NCI-H2196 (cell line): Measurements from ENCODE around the gene MAB21L4.

Experiments used
- DNase-seq: peaks from one replicate; lab custom pipeline; 2025; ENCODE audit not compliant: unreplicated experiment; lab: John Stamatoyannopoulos, UW

MAB21L4 gene

DNA sequence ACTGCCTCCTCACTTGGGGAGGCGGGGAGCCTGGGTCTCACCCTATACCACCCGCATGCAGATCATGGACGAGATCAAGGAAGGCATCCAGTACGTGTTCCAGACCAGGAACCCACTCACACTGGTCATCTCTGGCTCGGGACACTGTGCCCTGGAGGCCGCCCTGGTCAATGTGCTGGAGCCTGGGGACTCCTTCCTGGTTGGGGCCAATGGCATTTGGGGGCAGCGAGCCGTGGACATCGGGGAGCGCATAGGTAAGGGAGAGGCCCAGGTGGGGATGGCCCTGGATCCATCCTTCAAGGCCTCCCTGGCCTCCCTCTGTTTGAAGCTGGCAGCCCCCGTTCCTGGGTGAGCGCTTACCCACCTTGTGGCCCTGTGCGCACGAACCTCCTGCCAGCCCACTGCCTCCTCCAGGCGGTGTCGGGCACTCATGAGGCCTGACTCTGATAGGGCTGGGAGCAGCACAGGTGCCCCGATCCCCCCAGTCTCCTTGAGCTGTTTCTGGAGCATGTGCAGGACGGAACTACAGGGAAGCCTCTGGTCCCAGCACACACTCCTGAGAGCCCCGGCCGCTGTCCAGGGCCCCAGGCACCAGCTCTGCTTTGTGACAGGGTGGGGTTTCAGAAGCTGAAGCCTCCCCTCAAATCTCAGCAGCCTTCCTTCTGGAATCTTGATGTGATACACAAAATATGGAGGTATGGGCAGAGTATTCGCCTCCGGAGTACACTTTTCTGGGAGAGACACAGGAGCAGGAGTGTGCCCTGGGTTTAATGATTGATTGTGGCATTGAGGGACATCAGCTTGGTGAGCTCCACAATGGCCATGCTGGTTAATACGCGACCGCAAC, 26.6 kb downstream of the MAB21L4 start:
- DNase-seq: no peak

DNA sequence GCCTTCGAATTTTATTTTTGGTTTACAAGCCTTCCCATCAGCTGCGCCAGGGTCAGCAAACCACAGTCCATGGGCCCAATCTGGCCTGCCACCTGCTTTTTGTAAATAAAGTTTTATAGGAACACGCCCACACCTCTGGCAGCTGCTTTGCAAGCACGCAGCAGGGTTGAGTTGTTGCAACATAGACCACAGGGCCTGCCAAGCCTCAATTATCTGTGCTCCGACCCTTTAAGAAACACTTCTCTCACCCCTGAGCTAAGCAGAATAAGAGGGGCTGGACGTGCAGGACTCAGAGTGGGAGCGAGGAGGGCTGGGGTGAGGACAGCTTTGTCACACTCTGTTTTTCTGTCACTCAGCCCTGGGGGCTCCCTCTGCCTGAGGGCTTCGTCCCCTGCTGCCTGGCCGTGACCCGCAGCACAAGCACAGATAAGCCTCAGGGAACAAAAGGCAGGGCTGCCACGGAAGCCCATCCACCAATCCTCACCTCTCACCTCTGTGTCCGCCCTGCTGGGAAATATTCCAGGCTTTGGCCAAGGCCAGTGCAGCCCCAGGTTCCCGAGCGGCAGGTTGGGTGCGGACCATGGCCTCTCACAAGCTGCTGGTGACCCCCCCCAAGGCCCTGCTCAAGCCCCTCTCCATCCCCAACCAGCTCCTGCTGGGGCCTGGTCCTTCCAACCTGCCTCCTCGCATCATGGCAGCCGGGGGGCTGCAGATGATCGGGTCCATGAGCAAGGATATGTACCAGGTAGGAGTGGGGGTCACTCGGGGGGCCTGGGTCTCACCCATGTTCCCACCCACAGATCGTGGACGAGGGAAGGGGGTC, 27.5 kb downstream of the MAB21L4 start, which contains the start of gene AGXT:
Gene AGXT, plus strand, starts transcription at position 539 of the 823 bp plus-strand sequence. Its CDS starts 42 bp downstream, at position 581.
- peak; percentile 55 for DNase-seq

DNA sequence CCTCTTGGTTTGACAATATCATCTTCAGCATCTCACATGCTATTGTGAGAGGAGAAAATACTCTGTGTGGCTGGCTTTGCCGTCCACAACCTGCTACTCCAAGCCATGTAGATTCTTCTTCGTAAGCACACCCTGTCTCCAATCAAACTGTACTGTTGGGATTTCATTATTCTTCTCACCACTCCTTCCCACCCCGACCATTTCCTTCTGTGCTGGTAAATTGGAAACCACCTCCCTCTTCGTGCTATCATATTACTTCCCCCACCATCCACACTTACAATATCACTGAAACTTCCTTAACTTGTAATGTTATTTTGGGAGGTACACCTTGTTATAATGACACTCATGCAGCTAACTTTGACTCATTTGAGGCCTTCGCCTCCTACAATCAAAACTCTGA, 30.6 kb downstream of the MAB21L4 start:
- no peak for DNase-seq

DNA sequence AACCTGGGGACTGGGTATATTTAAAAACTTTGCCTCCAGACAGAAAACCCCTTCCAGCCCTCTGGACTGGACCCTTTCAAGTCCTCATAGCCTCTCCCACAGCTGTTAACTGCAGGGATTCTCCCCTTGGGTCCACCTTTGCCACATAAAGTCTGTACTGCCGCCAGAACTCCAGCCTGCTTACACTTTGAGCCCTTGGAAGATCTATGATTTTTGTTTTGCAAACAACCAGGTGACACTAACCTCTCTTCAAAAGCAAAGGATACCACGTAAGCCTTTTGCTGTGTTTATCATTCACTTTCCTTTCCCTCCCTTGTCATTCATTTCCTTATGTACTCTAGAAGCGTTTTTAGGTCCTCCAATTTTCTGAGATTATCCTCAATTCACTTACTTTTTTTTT, 31.5 kb downstream of the MAB21L4 start:
- no peak for DNase-seq

DNA sequence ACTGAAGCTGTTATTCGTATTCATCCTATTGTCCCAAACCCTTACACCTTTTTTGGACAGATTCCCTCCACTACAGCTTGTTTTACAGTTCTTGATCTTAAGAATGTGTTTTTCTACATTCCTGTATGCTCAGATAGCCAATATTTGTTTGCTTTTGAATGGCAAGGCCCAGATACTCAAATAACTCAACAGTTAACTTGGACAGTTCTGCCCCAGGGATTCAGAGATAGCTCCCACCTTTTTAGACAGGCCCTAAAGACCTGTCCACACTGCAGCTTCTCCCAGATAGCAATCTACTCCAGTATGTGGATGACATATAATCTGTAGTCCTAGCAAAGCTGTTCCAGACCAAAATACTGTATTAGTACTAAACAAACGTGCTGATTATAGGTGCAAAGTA, 34.4 kb downstream of the MAB21L4 start:
- DNase-seq: no peak

DNA sequence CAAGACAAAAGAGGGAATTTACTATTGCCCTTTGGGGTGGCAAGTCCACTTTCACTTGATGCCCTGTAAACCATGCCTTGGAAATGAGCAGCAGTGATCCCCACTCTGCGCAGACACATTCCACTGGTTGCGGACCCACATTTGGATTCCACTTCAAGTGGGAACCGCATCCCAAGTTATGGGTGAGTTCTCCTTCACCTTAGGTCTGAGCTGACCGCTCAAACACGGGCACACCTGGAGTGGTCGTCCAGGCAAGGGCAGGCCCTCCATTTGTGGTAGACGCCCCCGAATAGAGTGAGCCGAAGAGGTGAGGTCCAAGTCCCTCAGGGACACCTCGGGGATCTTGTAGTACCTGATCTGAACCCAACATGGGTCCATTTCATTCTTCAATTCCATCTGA, 37.1 kb downstream of the MAB21L4 start:
- no peak for DNase-seq

DNA sequence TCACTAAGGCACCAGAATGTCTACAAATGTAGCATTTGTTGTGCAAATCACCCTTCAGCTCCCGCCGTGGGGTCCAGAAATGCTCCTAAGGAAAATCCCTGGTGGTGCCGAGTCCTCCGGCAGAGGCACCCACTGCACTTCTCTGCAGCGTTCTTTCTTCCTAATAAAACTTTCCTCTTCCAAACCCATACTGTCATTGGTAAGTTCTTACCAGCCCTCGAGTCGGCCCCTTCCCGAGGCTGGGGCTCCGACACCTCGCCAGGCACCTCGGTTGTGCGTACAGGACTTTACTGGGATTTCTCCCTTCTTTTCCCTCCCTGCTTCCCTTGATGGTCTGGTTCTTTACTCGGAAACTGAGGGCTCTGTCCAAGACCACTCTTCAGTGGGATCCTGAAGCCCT, 37.6 kb downstream of the MAB21L4 start:
- DNase-seq: no peak

DNA sequence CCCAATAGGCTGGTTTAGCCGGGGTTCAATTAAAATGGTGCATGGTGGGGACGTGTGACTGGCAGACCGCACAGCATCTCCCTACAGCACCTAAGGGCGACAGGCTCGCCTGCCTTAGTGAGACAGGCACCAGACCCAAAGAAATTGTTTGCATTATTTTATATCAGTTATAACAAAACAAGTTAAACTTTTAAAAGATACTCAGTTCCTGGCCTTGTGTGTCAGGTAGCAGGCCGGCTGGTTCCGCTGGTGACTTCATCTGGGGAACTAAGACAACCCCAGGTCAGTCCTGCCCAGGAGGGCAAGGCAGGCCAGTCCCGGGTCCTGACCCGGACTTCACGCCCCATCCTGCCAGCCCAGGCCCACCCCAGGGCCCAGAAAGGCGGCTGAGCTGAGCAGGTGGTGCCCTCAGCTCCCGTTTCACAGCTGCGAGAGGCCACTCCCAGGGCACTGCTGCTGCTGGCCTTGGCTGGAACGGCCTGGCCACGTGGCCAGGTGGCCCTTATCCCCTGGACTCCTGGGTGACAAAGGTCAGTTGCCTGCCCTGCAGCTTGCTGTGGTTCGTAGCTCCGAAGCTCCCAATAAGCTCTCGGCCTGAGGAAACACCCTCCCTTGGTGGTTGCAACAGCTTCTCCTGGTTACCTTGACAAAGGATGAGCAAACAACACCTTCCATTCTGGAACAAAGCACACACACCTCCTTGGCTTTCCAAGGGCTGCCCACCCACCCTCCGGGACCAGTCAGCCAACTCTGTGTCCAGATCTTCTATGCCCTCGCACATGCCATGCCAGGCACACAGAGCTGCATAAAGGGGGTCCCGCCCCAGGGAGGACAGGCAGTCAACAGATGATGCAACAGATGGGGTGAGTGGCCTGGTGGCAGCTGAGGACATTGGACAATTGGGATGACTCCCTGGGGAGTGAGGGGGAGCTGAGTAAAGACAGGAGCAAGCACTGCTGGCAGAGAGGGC, 38.6 kb downstream of the MAB21L4 start:
- DNase-seq: peak; percentile 67

DNA sequence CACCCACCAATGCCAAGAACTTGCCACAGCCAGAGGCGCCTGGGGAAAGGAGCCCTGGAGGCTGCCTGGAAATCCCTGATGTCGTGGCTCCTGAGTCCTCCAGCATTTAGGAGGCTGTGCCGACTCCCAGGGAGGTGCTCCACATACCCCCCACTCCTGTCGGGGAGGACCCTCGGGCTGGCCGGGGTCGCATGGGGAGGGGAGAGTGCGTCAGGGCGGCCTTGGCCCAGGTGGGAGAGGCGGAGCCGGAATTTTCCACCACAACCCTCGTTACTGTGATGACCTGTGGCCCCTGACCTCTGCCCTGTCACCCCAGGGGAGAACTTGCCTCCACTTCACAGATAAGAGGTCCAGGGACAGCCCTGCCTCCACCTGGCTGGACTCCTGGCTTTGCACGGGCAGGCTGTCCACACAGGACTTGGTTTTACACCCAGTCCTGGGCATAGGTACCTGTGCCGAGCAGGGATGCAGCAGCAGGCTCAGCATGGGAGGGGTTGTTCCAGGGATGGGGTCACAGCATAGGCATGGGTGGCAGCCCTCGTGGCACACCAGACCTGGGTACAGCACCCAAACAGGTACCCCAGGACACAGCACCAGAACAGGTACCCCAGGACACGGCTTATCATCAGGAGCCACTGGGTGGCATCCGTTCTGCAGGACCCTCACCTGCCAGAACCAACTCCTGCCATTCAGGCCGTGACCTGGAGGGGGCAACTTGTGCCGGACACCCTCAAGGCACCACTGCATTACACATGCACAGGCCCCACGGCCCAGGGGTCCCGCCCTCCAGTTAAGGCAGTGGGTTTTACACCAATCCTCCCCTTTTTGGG, 39.6 kb downstream of the MAB21L4 start:
- no peak for DNase-seq

DNA sequence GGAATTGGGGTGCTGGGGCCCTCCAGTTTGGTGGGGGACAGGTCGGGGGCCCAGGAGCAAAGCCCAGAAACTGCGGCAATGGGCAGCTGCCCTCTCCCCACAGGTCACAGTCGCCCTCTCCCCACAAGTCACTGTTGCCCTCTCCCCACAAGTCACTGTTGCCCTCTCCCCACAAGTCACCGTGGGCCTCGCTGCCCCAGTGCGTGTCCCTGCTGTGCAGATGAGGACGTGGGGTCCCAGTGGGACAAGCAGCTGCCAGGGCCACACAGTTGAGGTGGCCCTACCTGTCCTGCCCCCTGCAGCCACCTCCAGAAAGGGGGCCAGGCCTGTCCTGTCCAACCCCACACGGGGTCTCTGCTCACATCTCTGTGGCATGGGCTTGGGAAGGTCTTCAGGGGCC, 40.3 kb downstream of the MAB21L4 start:
- DNase-seq: no peak

DNA sequence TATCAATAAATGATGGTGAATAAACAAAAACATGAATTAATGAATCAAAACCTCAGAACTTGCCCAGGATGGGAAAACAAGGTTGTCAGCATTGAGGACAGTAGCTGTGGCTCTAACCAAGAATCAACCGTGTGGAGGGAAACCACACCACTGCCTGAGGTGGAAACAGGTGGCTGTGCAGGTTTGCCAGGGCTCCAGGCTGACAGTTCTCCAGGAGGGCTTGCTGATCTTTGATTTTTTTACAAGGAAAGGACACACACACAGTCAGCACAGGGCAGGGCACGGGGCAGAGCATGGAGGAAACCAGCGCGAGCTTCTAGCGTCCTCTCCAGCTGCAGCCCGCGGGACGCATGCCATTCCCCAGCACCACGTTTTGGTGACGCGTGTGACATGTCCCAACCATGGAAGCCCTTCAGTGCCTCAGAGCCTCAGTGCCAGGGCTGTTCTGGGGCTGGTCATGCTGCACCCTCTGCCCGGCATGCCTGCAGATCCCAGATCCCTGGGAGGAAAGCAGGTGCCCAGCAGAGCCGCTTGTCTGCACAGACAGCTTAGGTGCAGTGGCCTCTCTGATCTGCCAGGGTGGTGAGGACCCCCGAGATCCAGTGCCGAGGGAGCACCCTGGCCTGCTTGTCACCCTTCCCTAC, 43.2 kb downstream of the MAB21L4 start:
- no peak for DNase-seq

DNA sequence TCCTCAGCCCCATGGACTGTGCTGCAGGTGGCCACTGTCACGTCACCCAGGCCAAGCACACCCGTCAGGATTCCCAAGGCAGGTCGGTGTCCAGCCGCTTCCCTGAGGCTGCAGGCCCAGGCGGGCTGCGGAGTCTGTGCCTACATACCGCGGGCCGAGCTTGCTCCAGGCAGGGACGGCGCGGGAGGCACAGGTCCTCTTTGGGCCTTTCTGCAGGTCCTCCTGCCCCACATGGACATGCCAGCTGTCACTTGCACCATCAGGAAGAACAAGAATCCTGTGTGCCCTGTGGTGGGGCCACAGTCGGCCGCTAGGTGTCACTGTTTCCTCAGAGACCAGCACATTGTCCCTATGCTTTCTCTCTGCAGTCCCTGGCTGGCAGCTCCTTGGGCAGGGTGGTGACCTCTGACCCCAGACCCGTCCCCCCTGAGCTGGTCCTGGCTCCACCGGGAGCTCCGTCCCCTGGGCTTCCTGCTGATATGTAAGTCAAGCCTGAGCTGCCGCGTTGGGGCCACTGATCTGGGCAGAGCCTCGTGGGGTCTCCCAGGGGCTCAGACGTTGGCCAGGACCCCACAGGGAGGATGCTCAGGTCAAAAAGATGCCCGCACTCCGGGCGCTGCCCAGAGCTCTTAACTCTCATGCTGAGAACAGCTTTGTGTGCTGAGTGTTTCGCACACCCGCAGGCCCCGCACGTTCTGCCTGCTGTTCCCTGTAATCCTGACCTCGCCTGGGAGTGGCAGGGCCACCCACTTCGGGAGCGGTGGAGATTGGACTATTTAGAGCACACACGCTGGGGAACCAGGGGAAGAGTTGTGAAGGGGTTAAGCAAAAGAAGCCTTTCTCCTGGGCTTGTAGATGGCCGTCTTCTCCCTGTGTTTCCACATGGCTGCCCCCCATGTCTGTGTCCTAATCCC, 44.6 kb downstream of the MAB21L4 start:
- peak; percentile 86 for DNase-seq

DNA sequence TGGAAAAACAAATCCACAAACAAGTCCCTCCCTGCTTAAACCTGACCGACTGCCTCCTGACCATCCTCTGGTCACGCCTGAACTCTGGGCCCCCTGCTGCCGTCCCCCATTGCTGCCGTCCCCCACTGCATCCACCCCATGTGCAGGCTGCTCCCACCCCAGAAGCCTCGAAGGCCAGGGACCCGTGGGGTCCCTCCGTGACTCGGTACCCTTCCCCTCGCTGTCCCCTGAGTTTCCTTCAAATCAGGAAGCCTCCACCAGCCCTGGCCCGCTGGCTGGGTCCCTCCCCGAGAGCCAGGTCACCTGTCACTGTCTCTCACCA, 45.2 kb downstream of the MAB21L4 start:
- no peak for DNase-seq

DNA sequence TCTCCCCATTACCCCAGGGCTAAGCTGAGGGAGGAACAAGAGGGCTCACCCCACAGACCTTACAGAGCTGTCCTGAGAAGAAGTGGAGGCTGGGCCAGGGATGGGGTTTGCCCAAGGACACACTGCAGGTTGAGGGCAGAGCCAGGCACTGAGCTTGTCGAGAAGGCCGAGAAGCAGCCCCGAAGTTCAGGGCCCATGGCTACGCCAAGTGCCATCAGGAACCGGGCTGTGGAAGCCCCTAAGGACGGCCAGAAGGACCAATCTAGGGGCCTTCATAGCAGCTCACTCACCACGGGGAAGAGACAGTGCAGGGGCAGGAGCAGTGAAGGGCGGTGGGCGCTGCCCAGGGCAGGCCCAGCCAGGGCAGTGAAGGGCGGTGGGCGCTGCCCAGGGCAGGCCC, 45.9 kb downstream of the MAB21L4 start:
- DNase-seq: no peak

DNA sequence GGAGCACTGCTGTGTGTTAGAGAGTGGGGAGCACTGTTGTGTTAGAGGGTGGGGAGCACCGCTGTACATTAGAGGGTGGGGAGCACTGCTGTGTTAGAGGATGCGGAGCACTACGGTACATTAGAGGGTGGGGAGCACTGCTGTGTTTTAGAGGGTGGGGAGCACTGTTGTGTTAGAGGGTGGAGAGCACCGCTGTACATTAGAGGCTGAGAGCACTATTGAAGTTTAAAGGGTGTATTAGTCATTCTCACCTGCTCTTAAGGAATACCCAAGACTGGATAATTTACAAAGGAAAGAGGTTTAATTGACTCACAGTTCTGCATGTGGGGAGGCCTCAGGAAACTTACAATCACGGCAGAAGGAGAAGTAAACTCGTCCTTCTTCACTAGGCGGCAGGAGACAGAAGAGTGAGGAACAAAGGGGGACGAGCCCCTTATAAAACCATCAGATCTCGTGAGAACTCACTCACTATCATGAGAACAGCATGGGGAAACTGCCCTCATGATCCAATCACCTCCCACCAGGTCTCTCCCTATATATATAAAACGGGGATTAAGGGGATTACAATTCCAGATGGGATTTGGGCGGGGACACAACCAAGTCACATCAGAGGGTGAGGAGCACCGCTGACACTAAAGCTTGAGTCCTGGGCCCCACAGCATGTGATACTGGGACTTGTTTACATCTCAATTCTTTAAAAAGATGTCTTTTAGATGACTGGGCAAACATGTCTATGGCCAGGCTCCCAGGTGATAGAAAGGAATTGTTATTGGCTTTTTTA, 46.9 kb downstream of the MAB21L4 start:
- DNase-seq: no peak

DNA sequence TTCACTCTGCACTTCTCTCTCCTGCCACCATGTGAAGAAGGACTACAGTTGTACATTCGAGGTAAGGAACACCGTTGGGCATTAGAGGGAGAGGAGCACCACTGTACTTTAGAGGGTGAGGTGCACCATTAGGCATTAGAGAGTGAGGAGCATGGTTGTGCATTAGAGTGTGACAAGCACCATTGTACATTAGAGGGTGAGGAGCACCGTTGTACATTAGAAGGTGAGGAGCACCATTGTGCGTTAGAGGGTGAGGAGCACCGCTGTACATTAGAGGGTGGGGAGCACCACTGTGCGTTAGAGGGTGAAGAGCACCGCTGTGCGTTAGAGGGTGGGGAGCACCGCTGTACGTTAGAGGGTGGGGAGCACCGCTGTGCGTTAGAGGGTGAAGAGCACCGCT, 48.1 kb downstream of the MAB21L4 start:
- no peak for DNase-seq

DNA sequence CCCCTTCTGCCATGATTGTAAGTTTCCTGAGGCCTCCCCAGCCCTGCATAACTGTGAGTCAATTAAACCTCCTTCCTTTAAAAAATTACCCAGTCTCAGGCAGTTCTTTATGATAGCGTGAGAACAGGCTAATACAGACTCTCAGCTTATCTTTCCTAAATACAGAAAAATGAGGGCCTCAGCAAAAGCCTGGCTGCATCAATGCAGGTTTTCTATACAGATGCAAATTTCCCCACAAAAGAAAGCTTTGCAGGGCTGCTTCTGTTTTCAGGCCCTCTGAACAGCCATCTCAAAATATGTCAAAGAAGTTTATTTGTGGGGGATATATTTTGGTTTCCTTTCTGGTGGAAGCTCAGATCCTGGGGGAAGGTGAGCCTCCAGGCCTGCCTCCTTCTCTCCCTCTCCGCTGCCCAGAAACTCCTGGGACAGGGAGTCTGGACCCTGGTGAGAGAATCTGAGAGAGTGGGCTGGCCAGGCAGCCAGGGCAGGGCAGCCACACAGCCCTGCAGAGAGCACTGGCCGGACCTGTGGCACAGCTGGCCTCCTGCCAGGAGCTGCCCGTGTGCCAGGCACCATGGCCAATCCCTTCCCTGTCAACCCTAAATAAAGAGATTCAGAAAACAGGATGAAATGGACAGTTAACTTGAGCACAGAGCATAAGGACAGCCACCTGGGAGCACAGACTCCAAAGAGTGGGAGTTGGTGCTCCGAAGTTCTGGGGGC, 48.9 kb downstream of the MAB21L4 start:
- DNase-seq: peak; percentile 6
